ENCODE data around the gene MRPL24.

- TF ChIP-seq CTCF (IDR thresholded peaks at IDR 0.05 in 2 of 3, conservative IDR thresholded peaks at IDR 0.05 in 1 of 3; ENCODE audit: insufficient read depth in 2 of 3, low read depth in 1 of 3, low read length in 3 of 3) (no peak), POLR2AphosphoS5 (IDR thresholded peaks at IDR 0.05; ENCODE audit: control insufficient read depth, insufficient read depth, low read depth, low read length) (no peak), KLF13 (tag; IDR thresholded peaks at IDR 0.05; ENCODE audit: borderline replicate concordance, low read depth) (no peak), SP2 (IDR thresholded peaks at IDR 0.05; ENCODE audit: extremely low read depth, low read depth, low read length, poor library complexity, severe bottlenecking) (no peak), BRF2 (IDR thresholded peaks at IDR 0.05; ENCODE audit: borderline replicate concordance, insufficient read depth, insufficient read length) (no peak), JUNB (CRISPR knock-in tag; conservative IDR thresholded peaks at IDR 0.05) (no peak), CBX3 (IDR thresholded peaks at IDR 0.05; ENCODE audit: borderline replicate concordance in 1 of 2, low read length in 2 of 2) (no peak)
These were observed 7.1 kb upstream of the MRPL24 start for GRCh38 chr1:156747742-156748669.
